HCT116 (cell line): ENCODE data around the gene NKG7. TPM values are rescaled to one million over a fixed set of nuclear protein-coding genes. Genes with fewer than 3 reads are reported as not detected.
"Not testable (repeated sequence)": the region's sequence is repeated elsewhere in the genome, so short reads cannot be mapped to it uniquely, and the experiment has no call there.

Experiments used
- ATAC-seq: fragments of 200-7000 bp; cut with Tn5 transposase; 2 replicates; pipeline ENCODE4 v1.9.1; 2020; ENCODE audit warnings: mild to moderate bottlenecking, moderate library complexity
- BruUV-seq: library from RNA; stranded (reverse); fragments of 400-500 nt; replicated peaks from 2 replicates; lab custom pipeline; 2021; lab: Mats Ljungman, UMichigan
- CTCF ChIA-PET: fragments of 300-600 bp; sonication (Branson Sonifier 250); formaldehyde crosslinking; loops from one replicate; lab custom pipeline; 2021; ENCODE audit warnings: antibody characterized with exemption; lab: Charles Lee
- POLR2A ChIA-PET: fragments of 300-600, 350-600 bp; sonication (Branson Sonifier 250); formaldehyde crosslinking; loops from one replicate; lab custom pipeline; 2021; ENCODE audit warnings: antibody characterized with exemption; lab: Charles Lee
- RAD21 ChIA-PET, 2 experiments: fragments of 300-600 bp; sonication (Branson Sonifier 250); formaldehyde crosslinking; loops; one replicate each; lab custom pipeline; 2023; ENCODE audit warnings: low total read pairs in 2 of 2; ENCODE audit not compliant: uncharacterized antibody in 2 of 2, unreplicated experiment in 2 of 2, low non-redundant PET in 1 of 2; lab: Charles Lee
- DNase-seq: peaks from one replicate; pipeline ENCODE4 v3.0.0-alpha.2; 2010; ENCODE audit warnings: low read depth, low spot score
- H2AFZ ChIP-seq: fragments of 200-600 bp; shearing (Covaris generic), sonication (generic); 2 replicates; pipeline ENCODE4 v1.6.1; 2017; ENCODE audit warnings: low read depth, mixed run types, mixed read lengths, antibody characterized with exemption, low read length; ENCODE audit not compliant: poor library complexity, severe bottlenecking
- H3K27ac ChIP-seq: 2 replicates; pipeline ENCODE4 v1.5.1; 2012; ENCODE audit warnings: low read depth, low read length
- H3K27me3 ChIP-seq: fragments of 200-600 bp; sonication (generic); 2 replicates; pipeline ENCODE4 v1.6.1; 2016; ENCODE audit warnings: mixed run types, low read length, mixed read lengths; ENCODE audit not compliant: insufficient read depth
- H3K36me3 ChIP-seq, 2 experiments: fragments of 200-500 bp in 1 of 2; fragments of 200-600 bp in 1 of 2; sonication (Bioruptor generic) in 1 of 2; sonication (generic) in 1 of 2; 2 replicates each; pipeline versions ENCODE4 v1.5.1 to v1.6.1; 2014 to 2016; ENCODE audit warnings: low read length in 2 of 2, inconsistent platforms in 1 of 2, mixed read lengths in 1 of 2, mixed run types in 1 of 2; ENCODE audit not compliant: insufficient read depth in 2 of 2, control insufficient read depth in 1 of 2
- H3K4me1 ChIP-seq, 2 experiments: fragments of 200-600 bp in 1 of 2; sonication (generic) in 1 of 2; 2 replicates each; pipeline versions ENCODE4 v1.5.1 to v1.6.1; 2012 to 2017; ENCODE audit warnings: low read length in 2 of 2, inconsistent platforms in 1 of 2, mild to moderate bottlenecking in 1 of 2, mixed read lengths in 1 of 2, mixed run types in 1 of 2, moderate library complexity in 1 of 2; ENCODE audit not compliant: insufficient read depth in 2 of 2, control insufficient read depth in 1 of 2
- H3K4me2 ChIP-seq: fragments of 200-600 bp; sonication (generic); 2 replicates; pipeline ENCODE4 v1.6.1; 2017; ENCODE audit warnings: mixed run types, low read length, mixed read lengths
- H3K4me3 ChIP-seq, 2 experiments: fragments of 200-600 bp in 1 of 2; sonication (generic) in 1 of 2; replicated peaks in 1 of 2; 2 replicates each; pipeline ENCODE4 v1.5.1; 2011 to 2016; ENCODE audit warnings: low read length in 2 of 2, control low read depth in 1 of 2, low read depth in 1 of 2, mild to moderate bottlenecking in 1 of 2, mixed read lengths in 1 of 2, mixed run types in 1 of 2
- H3K79me2 ChIP-seq: fragments of 200-600 bp; sonication (generic); 2 replicates; pipeline ENCODE4 v1.6.1; 2017; ENCODE audit warnings: mild to moderate bottlenecking, mixed run types, low read length, moderate library complexity, mixed read lengths; ENCODE audit not compliant: insufficient read depth
- H3K9ac ChIP-seq: fragments of 200-600 bp; sonication (generic); 2 replicates; pipeline ENCODE4 v1.6.1; 2016; ENCODE audit warnings: low read length, mixed read lengths
- H3K9me2 ChIP-seq: fragments of 200-600 bp; sonication (generic), shearing (Covaris generic); 2 replicates; pipeline ENCODE4 v1.6.1; 2017; ENCODE audit warnings: mixed run types, mild to moderate bottlenecking, moderate library complexity; ENCODE audit not compliant: insufficient read depth
- H3K9me3 ChIP-seq, 2 experiments: fragments of 200-500 bp in 1 of 2; fragments of 200-600 bp in 1 of 2; sonication (Bioruptor generic) in 1 of 2; sonication (generic) in 1 of 2; 2 replicates each; pipeline ENCODE4 v1.6.1; 2014 to 2017; ENCODE audit warnings: low read length in 2 of 2, mixed read lengths in 2 of 2, inconsistent platforms in 1 of 2, low read depth in 1 of 2, mild to moderate bottlenecking in 1 of 2, mixed run types in 1 of 2, moderate library complexity in 1 of 2; ENCODE audit not compliant: control insufficient read depth in 1 of 2, insufficient read depth in 1 of 2
- H4K20me1 ChIP-seq: fragments of 200-600 bp; sonication (generic), shearing (Covaris generic); 2 replicates; pipeline ENCODE4 v1.6.1; 2017; ENCODE audit warnings: mixed run types, mild to moderate bottlenecking, moderate library complexity; ENCODE audit not compliant: insufficient read depth
- CBX3 ChIP-seq: IDR thresholded peaks from 2 replicates; pipeline ENCODE4 v1.6.1; 2012; ENCODE audit warnings: low read depth
- ELF1 ChIP-seq: IDR thresholded peaks from 2 replicates; pipeline ENCODE4 v1.6.1; 2012; ENCODE audit warnings: low read depth, borderline replicate concordance
- JUND ChIP-seq: IDR thresholded peaks from 2 replicates; pipeline ENCODE4 v1.6.1; 2012
- MAX ChIP-seq: IDR thresholded peaks from 2 replicates; pipeline ENCODE4 v1.6.1; 2012
- YY1 ChIP-seq: IDR thresholded peaks from 2 replicates; pipeline ENCODE4 v1.6.1; 2011; ENCODE audit warnings: low read length, low read depth, moderate library complexity, mild to moderate bottlenecking; ENCODE audit not compliant: insufficient replicate concordance; ENCODE audit errors: extremely low read depth
- intact Hi-C: fragments of 100-400 bp; cut with micrococcal nuclease; formaldehyde crosslinking; loops from 2 replicates; pipeline ENCODE4 v1.10.0; 2022
- total RNA-seq: library from RNA; stranded (reverse); gene quantifications from one replicate; pipeline ENCODE4 v1.2.1, GENCODE V29; 2021; ENCODE audit not compliant: unreplicated experiment

NKG7 gene
- total RNA-seq, 1 experiment from 2014 or later, result not detected

DNA sequence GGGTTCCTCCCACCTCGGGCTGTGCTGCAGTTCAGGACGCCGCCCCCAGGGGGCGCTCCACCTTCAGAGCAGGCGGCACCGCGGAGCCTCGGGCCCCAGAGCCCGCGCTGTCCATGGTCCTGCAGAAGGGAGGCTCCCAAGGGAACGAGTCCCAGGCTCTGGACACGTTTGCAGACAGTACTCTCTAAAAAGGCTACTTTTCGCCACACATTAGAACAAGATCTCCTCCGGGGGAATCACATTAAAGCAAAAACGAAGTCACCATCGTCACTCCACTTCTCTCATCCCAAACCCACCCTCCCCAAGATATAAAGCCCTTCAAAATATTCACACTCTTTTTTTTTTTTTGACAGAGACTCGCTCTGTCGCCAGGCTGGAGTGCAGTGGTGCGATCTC is 49.6 kb upstream of the NKG7 start (continued):
- TF ChIP-seq JUND (no peak), MAX (peak; percentile 42; the same call in 1 of the 2 replicates)
- TF ChIP-seq, all 23 proteins: peak for 9

GRCh38 chr19:51421229-51422052 is 49.0 kb upstream of the NKG7 start:
- Histone ChIP-seq H4K20me1 (no peaks in the 10 kb centered on the region), H3K9ac (no peak overlapping the region), H3K27ac (no peak overlapping the region), H3K79me2 (no peaks in the 10 kb centered on the region), H3K9me2 (no peaks in the 10 kb centered on the region), H3K4me3 (no peak overlapping the region), H3K4me2 (no peak overlapping the region), H3K9me3 (no peaks in the 10 kb centered on the region), H3K4me1 (no peaks in the 10 kb centered on the region; a peak in 1 of 4 replicates), H3K36me3 (no peaks in the 10 kb centered on the region), H3K27me3 (peaks cover 15% of the 10 kb centered on the region; the same call in 1 of the 2 replicates), H2AFZ (no peak overlapping the region)
- TF ChIP-seq CBX3, result no peak
- no peak for TF ChIP-seq ELF1
- no peak for TF ChIP-seq YY1
- ChIA-PET POLR2A (no interaction called here), RAD21 (interaction anchor here in 1 of 2 experiments (1.1 kb wide), 1 partner anchor 236 kb away, joined by 3 read pairs; no protein-coding TSS in a partner anchor), CTCF (interaction anchor here (0.7 to 2.7 kb wide), 11 partner anchors 12 to 240 kb away, joined by 3 to 22 read pairs (median 4); no protein-coding TSS in a partner anchor)
- intact Hi-C loops, result loop anchor here (5.0 kb wide), 2 partner anchors 131 to 236 kb away; no protein-coding TSS in a partner anchor
- no peak for DNase-seq
- peak; percentile 23 for ATAC-seq
- no TSS peak for BruUV-seq

DNA sequence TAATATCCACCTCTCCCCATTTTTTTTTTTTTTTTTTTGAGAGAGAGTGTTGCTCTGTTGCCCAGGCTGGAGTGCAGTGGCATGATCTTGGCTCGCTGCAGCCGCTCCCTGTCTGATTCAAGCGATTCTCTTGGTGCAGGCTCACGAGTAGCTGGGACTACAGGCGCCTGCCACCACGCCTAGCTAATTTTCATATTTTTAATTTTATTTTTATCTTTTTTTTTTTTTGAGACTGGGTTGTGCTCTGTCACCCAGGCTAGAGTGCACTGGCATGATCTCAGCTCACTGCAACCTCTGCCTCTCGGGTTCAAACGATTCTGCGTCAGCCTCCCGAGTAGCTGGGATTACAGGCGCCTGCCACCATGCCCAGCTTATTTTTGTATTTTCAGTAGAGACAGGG is 48.1 kb upstream of the NKG7 start:
- H3K4me3 ChIP-seq, H3K9me2 ChIP-seq, ATAC-seq, H3K36me3 ChIP-seq, H3K4me2 ChIP-seq, H3K9me3 ChIP-seq, H3K27me3 ChIP-seq, H3K79me2 ChIP-seq, H4K20me1 ChIP-seq, H3K9ac ChIP-seq, BruUV-seq, H3K4me1 ChIP-seq, RAD21 ChIA-PET, H3K27ac ChIP-seq, POLR2A ChIA-PET, DNase-seq, H2AFZ ChIP-seq: not testable (repeated sequence)
- intact Hi-C loops, result loop anchor here (5.0 kb wide), 2 partner anchors 132 to 237 kb away; no protein-coding TSS in a partner anchor
- CTCF ChIA-PET, result interaction anchor here (1.7 to 2.7 kb wide), 3 partner anchors 13 to 241 kb away, joined by 9 to 22 read pairs (median 16); no protein-coding TSS in a partner anchor
